Skeletal muscle tissue (tissue), 4 donors: ENCODE data around the gene MAGEA8. TPM values are rescaled to one million over a fixed set of nuclear protein-coding genes. Genes with fewer than 3 reads are reported as not detected.
"Not testable (repeated sequence)": the region's sequence is repeated elsewhere in the genome, so short reads cannot be mapped to it uniquely, and the experiment has no call there.

ENCODE experiments used
- H3K27ac ChIP-seq: one replicate; pipeline ENCODE4 v1.7.0; 2013; ENCODE audit warnings: mild to moderate bottlenecking, low read depth, low read length, inconsistent platforms
- H3K27me3 ChIP-seq, 3 donors: one replicate each; pipeline ENCODE4 v1.7.0; 2013; ENCODE audit warnings: low read length in 3 of 3; ENCODE audit not compliant: control insufficient read depth in 3 of 3, insufficient read depth in 3 of 3
- H3K36me3 ChIP-seq, 3 donors: one replicate each; pipeline ENCODE4 v1.7.0; 2013; ENCODE audit warnings: low read length in 3 of 3; ENCODE audit not compliant: control insufficient read depth in 3 of 3, insufficient read depth in 3 of 3
- H3K4me1 ChIP-seq, 3 donors: one replicate each; pipeline ENCODE4 v1.7.0; 2013; ENCODE audit warnings: low read length in 3 of 3, mild to moderate bottlenecking in 3 of 3; ENCODE audit not compliant: control insufficient read depth in 3 of 3, insufficient read depth in 3 of 3
- H3K4me3 ChIP-seq, 3 donors: one replicate each; pipeline ENCODE4 v1.7.0; 2013; ENCODE audit warnings: low read length in 3 of 3
- H3K9ac ChIP-seq, 3 donors: one replicate each; pipeline ENCODE4 v1.7.0; 2013; ENCODE audit warnings: low read length in 3 of 3, mild to moderate bottlenecking in 3 of 3, moderate library complexity in 2 of 3, low read depth in 1 of 3
- H3K9me3 ChIP-seq, 3 donors: one replicate each; pipeline ENCODE4 v1.7.0; 2013; ENCODE audit warnings: low read length in 3 of 3; ENCODE audit not compliant: control insufficient read depth in 3 of 3
- total RNA-seq: library from RNA; depleted of rRNA; stranded (reverse); fragments of >200 nt; gene quantifications from one replicate; pipeline ENCODE4 v1.2.3, GENCODE V29; 2014
- donor health status: Osteomylitis.

Gene MAGEA8
- total RNA-seq, 1 donor from 2014 or later: not detected

GRCh38 chrX:149927245-149927963, 46.4 kb downstream of the MAGEA8 start:
- not testable (repeated sequence) for H3K27me3 ChIP-seq, H3K9ac ChIP-seq, H3K4me3 ChIP-seq, H3K36me3 ChIP-seq, H3K9me3 ChIP-seq, H3K27ac ChIP-seq, H3K4me1 ChIP-seq

- H3K36me3 ChIP-seq, H3K9me3 ChIP-seq, H3K4me1 ChIP-seq, H3K27me3 ChIP-seq, H3K4me3 ChIP-seq, H3K9ac ChIP-seq, H3K27ac ChIP-seq: not testable (repeated sequence)
Measured at GRCh38 chrX:149927964-149928258, 46.9 kb downstream of the MAGEA8 start.

GRCh38 chrX:149928635-149929034, 47.7 kb downstream of the MAGEA8 start:
- H3K4me1 ChIP-seq, H3K27ac ChIP-seq, H3K9ac ChIP-seq, H3K36me3 ChIP-seq, H3K27me3 ChIP-seq, H3K9me3 ChIP-seq, H3K4me3 ChIP-seq: not testable (repeated sequence)

GRCh38 chrX:149929400-149929799, 48.4 kb downstream of the MAGEA8 start, which contains the start of gene HSFX4:
HSFX4 (plus strand) TSS chrX:149929573; CDS start chrX:149929645, 72 bp downstream.
- H3K27me3 ChIP-seq, H3K4me3 ChIP-seq, H3K9me3 ChIP-seq, H3K36me3 ChIP-seq, H3K4me1 ChIP-seq, H3K27ac ChIP-seq, H3K9ac ChIP-seq: not testable (repeated sequence)

GRCh38 chrX:149931355-149931754, 50.4 kb downstream of the MAGEA8 start:
- not testable (repeated sequence) for H3K27me3 ChIP-seq, H3K4me1 ChIP-seq, H3K9ac ChIP-seq, H3K4me3 ChIP-seq, H3K9me3 ChIP-seq, H3K36me3 ChIP-seq, H3K27ac ChIP-seq

- not testable (repeated sequence) for H3K27ac ChIP-seq, H3K27me3 ChIP-seq, H3K36me3 ChIP-seq, H3K9me3 ChIP-seq, H3K9ac ChIP-seq, H3K4me3 ChIP-seq, H3K4me1 ChIP-seq
Measured at GRCh38 chrX:149932150-149932549, 51.2 kb downstream of the MAGEA8 start.

GRCh38 chrX:149932970-149933369, 52.0 kb downstream of the MAGEA8 start:
- H3K36me3 ChIP-seq, H3K27ac ChIP-seq, H3K27me3 ChIP-seq, H3K4me3 ChIP-seq, H3K4me1 ChIP-seq, H3K9ac ChIP-seq, H3K9me3 ChIP-seq: not testable (repeated sequence)

GRCh38 chrX:149933547-149933946, 52.6 kb downstream of the MAGEA8 start:
- H3K36me3 ChIP-seq, H3K9me3 ChIP-seq, H3K27me3 ChIP-seq, H3K27ac ChIP-seq, H3K9ac ChIP-seq, H3K4me3 ChIP-seq, H3K4me1 ChIP-seq: not testable (repeated sequence)

Other genes starting within 250 kb of the MAGEA8 start
- 25.6 TPM for gene TMEM185A, start 249.4 kb upstream of the MAGEA8 start, total RNA-seq
- gene MAGEA11, start 169.1 kb upstream of the MAGEA8 start, total RNA-seq: not detected
- under 0.01 TPM for gene HSFX1, start 107.1 kb upstream of the MAGEA8 start, total RNA-seq
- gene MAGEA9, start 99.3 kb upstream of the MAGEA8 start, total RNA-seq: not detected
- not detected for gene HSFX4, start 48.4 kb downstream of the MAGEA8 start, total RNA-seq
- 8.9 TPM for gene EOLA2, start 57.3 kb downstream of the MAGEA8 start, total RNA-seq